Fibroblast of pulmonary artery (primary cell): ENCODE results near the gene ADAMTS9.
A peak's percentile ranks its signal among the peaks of the same experiment; 100 is the strongest.

Source experiments
- DNase-seq: peaks from one replicate; pipeline ENCODE4 v3.0.0-alpha.2; 2010; ENCODE audit warnings: low read depth
- H3K4me3 ChIP-seq: replicated peaks from 2 replicates; pipeline ENCODE4 v1.5.1; 2011; ENCODE audit warnings: low read depth, mild to moderate bottlenecking, control low read depth, low read length, moderate library complexity
- CTCF ChIP-seq: IDR thresholded peaks from 2 replicates; pipeline ENCODE4 v1.5.1; 2011; ENCODE audit warnings: mild to moderate bottlenecking, control low read depth, low read length, inconsistent platforms; ENCODE audit errors: missing control alignments

The ADAMTS9 gene

GRCh38 chr3:64687781-64688604 lies at the start of gene ADAMTS9:
Gene ADAMTS9 (minus strand): TSS chr3:64688000. CDS start chr3:64687657, 343 bp downstream.
- no peak for TF ChIP-seq CTCF
- H3K4me3 ChIP-seq: peak within 1 kb of the TSS; percentile 77
- peak; percentile 85 for DNase-seq

GRCh38 chr3:64732576-64732975 lies 44.8 kb upstream of the ADAMTS9 start:
- no peak for TF ChIP-seq CTCF
- H3K4me3 ChIP-seq: no peak overlapping the region
- DNase-seq: no peak

GRCh38 chr3:64730681-64731080 lies 42.9 kb upstream of the ADAMTS9 start:
- no peak for TF ChIP-seq CTCF
- H3K4me3 ChIP-seq: no peak overlapping the region
- no peak for DNase-seq

- no peak for DNase-seq
- TF ChIP-seq CTCF: no peak
- H3K4me3 ChIP-seq: no peak overlapping the region
Observed at GRCh38 chr3:64728994-64729393, 41.2 kb upstream of the ADAMTS9 start.

GRCh38 chr3:64728428-64728827 lies 40.6 kb upstream of the ADAMTS9 start:
- no peak for DNase-seq
- no peak overlapping the region for H3K4me3 ChIP-seq
- no peak for TF ChIP-seq CTCF

- no peak for DNase-seq
- no peak for TF ChIP-seq CTCF
- H3K4me3 ChIP-seq: no peak overlapping the region
Observed at GRCh38 chr3:64726414-64727090, 38.8 kb upstream of the ADAMTS9 start.

- no peak for DNase-seq
- H3K4me3 ChIP-seq: no peak overlapping the region
- TF ChIP-seq CTCF: no peak
Observed at GRCh38 chr3:64718976-64719375, 31.2 kb upstream of the ADAMTS9 start.
